ENCODE results near the gene CNN2. TPM values are rescaled to one million over a fixed set of nuclear protein-coding genes. Genes with fewer than 3 reads are reported as not detected.
A peak's percentile ranks its signal among the peaks of the same experiment; 100 is the strongest.

CNN2 gene
- total and polyA plus RNA-seq, 12 donors, result 33.0 to 117 (median 61.7) TPM

- Histone ChIP-seq H3K4me3 (no peak overlapping the region), H3K27ac (no peak overlapping the region), H3K36me3 (peaks cover 0 to 68% (median 0%) of the 10 kb centered on the region in 9 donors), H3K4me1 (peaks cover 0 to 56% (median 0%) of the 10 kb centered on the region in 9 donors), H3K9me3 (no peaks in the 10 kb centered on the region), H3K27me3 (peaks cover 0 to 3% (median 0%) of the 10 kb centered on the region in 7 donors)
- WGBS, 2 donors, result 87 to 93% methylated on average over 45 of the region's 45 CpGs
- no peak for ATAC-seq
- intact Hi-C loops (cut with DNase I), result loop anchor here in 1 of 10 donors (5.0 kb wide), 1 partner anchor 37 kb away; the partner anchor contains the start of gene ABCA7
- DNase-seq, result peak in 1 of 2 donors; percentile 14
- TF ChIP-seq CTCF (IDR thresholded peaks at IDR 0.05), result no peak
Observed at GRCh38 chr19:1079566-1080111, 53.2 kb downstream of the CNN2 start.

DNA sequence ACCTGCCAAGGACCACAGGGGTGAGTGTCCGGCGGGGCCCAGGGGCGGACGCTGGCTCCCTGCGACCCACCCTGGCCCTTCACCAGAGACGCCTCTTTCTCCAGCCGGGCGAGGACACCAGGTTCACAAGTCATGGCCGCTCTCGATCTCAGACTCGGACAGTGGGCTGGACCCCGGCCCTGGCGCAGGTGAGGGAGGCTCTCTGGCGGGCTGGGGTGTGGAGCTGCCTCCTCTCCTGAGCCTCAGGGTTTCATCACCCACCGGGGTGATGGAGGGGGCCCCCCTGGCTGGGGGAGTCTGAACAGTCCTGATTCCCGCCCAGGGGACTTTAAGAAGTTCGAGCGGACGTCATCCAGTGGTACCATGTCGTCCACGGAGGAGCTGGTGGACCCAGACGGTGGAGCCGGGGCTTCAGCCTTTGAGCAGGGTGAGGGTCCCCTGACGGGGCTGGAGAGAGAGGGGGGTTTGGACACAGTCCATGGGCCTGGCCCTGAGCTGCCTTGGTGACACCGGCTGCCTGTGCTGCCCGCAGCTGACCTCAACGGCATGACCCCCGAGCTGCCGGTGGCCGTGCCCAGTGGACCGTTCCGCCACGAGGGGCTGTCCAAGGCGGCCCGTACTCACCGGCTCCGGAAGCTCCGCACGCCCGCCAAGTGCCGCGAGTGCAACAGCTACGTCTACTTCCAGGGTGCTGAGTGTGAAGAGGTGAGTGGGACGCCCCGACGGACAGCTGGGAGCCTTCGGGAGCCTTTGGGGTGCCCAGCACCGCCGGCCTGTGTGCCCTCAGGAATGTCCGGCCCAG, 54.2 kb downstream of the CNN2 start:
- 94 to 95% methylated on average over 49 to 50 of the region's 50 CpGs for WGBS, 2 donors
- peaks cover 0 to 49% (median 0%) of the 10 kb centered on the region in 9 donors for H3K4me1 ChIP-seq
- H3K27ac ChIP-seq, result no peak overlapping the region
- TF ChIP-seq CTCF (IDR thresholded peaks at IDR 0.05), result no peak
- DNase-seq, result peak in 1 of 2 donors; percentile 14
- H3K4me3 ChIP-seq, result no peak overlapping the region
- H3K36me3 ChIP-seq, result peaks cover 0 to 71% (median 0%) of the 10 kb centered on the region in 9 donors
- peaks cover 0 to 3% (median 0%) of the 10 kb centered on the region in 7 donors for H3K27me3 ChIP-seq
- no peak for ATAC-seq
- H3K9me3 ChIP-seq, result no peaks in the 10 kb centered on the region
- intact Hi-C loops (cut with DNase I), result loop anchor here in 1 of 10 donors (5.0 kb wide), 1 partner anchor 38 kb away; the partner anchor contains the start of gene ABCA7

- no peak for ATAC-seq
- no peak overlapping the region for H3K27ac ChIP-seq
- TF ChIP-seq CTCF (IDR thresholded peaks at IDR 0.05), result no peak
- H3K4me1 ChIP-seq, result peaks cover 0 to 46% (median 0%) of the 10 kb centered on the region in 9 donors
- peaks cover 0 to 76% (median 0%) of the 10 kb centered on the region in 9 donors for H3K36me3 ChIP-seq
- H3K27me3 ChIP-seq, result peaks cover 0 to 3% (median 0%) of the 10 kb centered on the region in 7 donors
- H3K9me3 ChIP-seq, result no peaks in the 10 kb centered on the region
- peak in 1 of 2 donors; percentile 49 for DNase-seq
- 63 to 76% methylated on average over 58 of the region's 58 CpGs for WGBS, 2 donors
- H3K4me3 ChIP-seq, result no peak overlapping the region
- intact Hi-C loops (cut with DNase I), result loop anchor here in 1 of 10 donors (5.0 kb wide), 1 partner anchor 39 kb away; the partner anchor contains the start of gene ABCA7
Observed at GRCh38 chr19:1081301-1082164, 55.1 kb downstream of the CNN2 start.

All from heart right ventricle (tissue), 16 donors.